NCI-H128 (cell line): ENCODE data around the gene PSMC1.

Experiments
- DNase-seq: peaks from one replicate; lab custom pipeline; 2025; ENCODE audit not compliant: unreplicated experiment; lab: John Stamatoyannopoulos, UW

The PSMC1 gene

GRCh38 chr14:90301122-90301521, 44.8 kb downstream of the PSMC1 start:
- no peak for DNase-seq

DNA sequence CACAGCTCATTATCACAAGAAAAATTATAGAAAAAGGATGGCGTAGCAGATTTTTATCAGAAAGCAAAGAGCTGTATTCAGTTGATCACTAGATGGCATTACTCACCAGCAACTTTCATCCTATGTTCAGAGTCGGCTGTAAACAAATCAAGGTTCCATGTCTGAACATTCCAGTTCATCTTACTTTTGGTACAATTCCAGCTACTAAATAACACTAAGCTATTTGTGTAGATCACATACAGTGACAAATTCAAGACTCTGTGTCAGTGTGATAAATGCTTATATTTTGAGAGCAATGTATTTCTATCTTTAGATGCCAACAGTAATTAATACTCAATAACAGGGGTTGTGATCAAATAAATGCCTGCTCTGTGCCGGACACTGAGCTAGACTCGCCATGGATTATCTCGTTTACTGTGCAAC, 45.3 kb downstream of the PSMC1 start:
- no peak for DNase-seq

- no peak for DNase-seq
Measured at GRCh38 chr14:90302529-90303303, 46.4 kb downstream of the PSMC1 start.

DNA sequence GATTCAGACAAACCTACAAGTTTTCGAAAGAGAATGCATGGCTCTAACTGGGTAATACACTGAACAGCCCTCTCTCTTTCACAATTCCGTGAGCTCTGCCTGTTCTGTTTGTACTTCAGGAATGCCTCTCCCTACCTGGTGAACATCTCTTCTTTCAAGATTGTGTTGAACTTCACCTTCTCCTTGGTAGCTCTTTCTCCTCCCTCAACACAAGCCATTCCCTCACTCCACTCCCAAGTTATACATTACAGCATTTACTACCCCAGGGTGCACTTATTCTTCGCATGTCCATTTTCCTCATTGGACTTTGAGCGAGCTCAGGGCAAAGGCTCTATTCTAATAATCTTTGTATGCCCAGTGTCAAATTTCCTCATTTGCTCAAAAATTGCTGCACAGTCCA, 47.1 kb downstream of the PSMC1 start:
- no peak for DNase-seq

DNA sequence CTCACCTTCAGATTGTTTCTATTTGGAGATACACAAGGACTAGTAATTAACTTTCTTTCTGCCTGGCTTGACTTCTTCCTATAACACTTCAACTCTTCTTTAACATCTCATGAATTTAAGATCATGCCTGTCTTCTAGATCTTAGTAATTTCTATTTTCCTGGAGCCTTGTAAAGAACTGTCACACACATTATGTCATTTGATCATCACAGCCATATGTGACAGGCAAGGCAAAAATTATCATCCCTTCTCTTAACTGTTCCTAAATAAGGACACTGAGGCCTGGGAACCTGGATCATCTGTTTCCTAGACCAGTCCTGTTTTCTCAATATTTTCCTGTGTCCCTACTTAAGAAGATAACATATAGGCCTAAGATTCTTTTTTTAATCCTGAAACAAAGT, 48.1 kb downstream of the PSMC1 start:
- DNase-seq = no peak

- DNase-seq = no peak
Measured at GRCh38 chr14:90305176-90305601, 48.8 kb downstream of the PSMC1 start.

- DNase-seq = no peak
Measured at GRCh38 chr14:90308561-90308960, 52.2 kb downstream of the PSMC1 start.

GRCh38 chr14:90317286-90317685, 60.9 kb downstream of the PSMC1 start:
- DNase-seq = no peak

DNA sequence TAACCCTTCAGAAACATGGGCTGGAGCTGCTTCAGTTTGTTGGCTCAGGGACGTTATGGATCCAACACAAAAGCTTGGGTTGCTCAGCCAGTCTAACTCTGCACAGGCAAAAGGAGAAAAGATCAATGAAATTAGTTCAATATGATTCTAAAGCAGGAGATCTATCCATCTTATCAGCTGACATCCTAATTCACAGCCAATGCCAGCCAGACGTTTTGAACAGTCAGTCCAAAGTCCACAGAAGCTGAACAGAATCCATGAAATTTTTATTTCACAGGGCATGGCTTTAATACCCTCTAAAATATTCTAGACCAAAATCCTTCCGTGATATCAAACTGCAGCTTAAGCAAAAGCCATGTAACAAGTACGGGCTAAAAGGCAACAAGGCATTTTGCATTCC, 61.7 kb downstream of the PSMC1 start:
- DNase-seq = no peak

DNA sequence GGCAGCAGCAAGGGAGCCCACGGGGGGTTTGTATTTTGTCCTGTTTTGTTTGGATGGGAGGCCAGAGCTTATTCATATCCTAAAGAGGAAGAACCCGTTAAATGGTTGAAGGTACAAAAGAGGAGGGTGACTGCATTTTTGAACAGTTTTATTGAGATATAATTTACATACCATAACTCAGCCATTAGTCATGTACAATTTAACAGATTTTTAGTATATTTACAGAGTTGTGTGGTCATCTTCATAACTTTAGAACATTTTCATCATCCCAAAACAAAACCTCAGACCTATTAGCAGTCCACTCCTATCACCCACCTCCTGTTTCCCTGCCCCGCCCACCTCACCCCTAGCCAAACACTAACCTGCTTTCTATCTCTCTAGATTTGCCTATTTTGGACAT, 62.8 kb downstream of the PSMC1 start:
- DNase-seq = no peak

- DNase-seq = no peak
Measured at GRCh38 chr14:90319634-90320541, 63.5 kb downstream of the PSMC1 start.

DNA sequence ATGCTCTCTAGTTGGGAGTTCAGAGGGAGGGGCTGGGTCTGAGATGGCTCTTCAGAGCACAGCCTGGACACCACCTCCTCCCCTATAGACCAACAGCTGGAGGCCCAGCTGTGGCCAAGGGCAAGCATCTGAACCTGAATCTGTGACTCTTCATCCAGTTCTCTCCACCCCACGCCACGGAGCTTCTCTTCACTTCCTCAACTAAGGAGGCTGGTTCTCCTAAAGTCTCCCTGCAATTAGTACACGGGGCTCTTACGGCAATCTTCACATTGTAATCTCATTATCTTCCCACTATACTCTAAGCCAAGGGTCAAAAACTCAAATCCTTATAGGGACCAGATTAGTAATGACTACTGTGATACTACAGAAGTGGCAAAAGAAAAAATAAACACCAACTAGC, 65.5 kb downstream of the PSMC1 start:
- DNase-seq = no peak
